ENCODE measurements around the gene DNAJC25.

- TF ChIP-seq EZH2 (IDR thresholded peaks at IDR 0.05; ENCODE audit: low read length, missing control alignments), result no peak
- no peak for TF ChIP-seq CTCF (conservative IDR thresholded peaks at IDR 0.05 in 1 of 2, IDR thresholded peaks at IDR 0.05 in 1 of 2; ENCODE audit: low read depth in 1 of 2, low read length in 2 of 2)
Measured at GRCh38 chr9:111634860-111635259, 3.7 kb downstream of the DNAJC25 start.
